ENCODE measurements around the gene POLN. TPM values are rescaled to one million over a fixed set of nuclear protein-coding genes. Genes with fewer than 3 reads are reported as not detected.

The POLN gene
- total RNA-seq, 4 donors from 2014 or later: 0.26 to 5.8 (median 5.5) TPM; not detected in 1

- intact Hi-C loops (cut with DNase I; ENCODE audit: low total_unique reads): no loop called here
- TF ChIP-seq POLR2A (IDR thresholded peaks at IDR 0.05): no peak
- no peak for TF ChIP-seq CTCF (IDR thresholded peaks at IDR 0.05)
- DNase-seq: no peak
Observed at GRCh38 chr4:2272828-2273120, 30.9 kb upstream of the POLN start.

GRCh38 chr4:2272026-2272827, 30.3 kb upstream of the POLN start:
- intact Hi-C loops (cut with DNase I; ENCODE audit: low total_unique reads): no loop called here
- no peak overlapping the region for H3K27ac ChIP-seq
- no peaks in the 10 kb centered on the region for H3K4me1 ChIP-seq
- H3K27me3 ChIP-seq: no peaks in the 10 kb centered on the region
- no peak overlapping the region for H3K4me3 ChIP-seq
- TF ChIP-seq CTCF (IDR thresholded peaks at IDR 0.05) (no peak), POLR2A (IDR thresholded peaks at IDR 0.05) (no peak)
- no peaks in the 10 kb centered on the region for H3K9me3 ChIP-seq
- no peaks in the 10 kb centered on the region for H3K36me3 ChIP-seq
- no peak for DNase-seq

More at GRCh38 chr4:2272828-2273120, 30.9 kb upstream of the POLN start:
- no peaks in the 10 kb centered on the region for H3K9me3 ChIP-seq
- H3K4me1 ChIP-seq: no peaks in the 10 kb centered on the region
- no peaks in the 10 kb centered on the region for H3K36me3 ChIP-seq
- no peak overlapping the region for H3K4me3 ChIP-seq
- no peaks in the 10 kb centered on the region for H3K27me3 ChIP-seq
- no peak overlapping the region for H3K27ac ChIP-seq

- H3K27me3 ChIP-seq: no peaks in the 10 kb centered on the region
- no peak overlapping the region for H3K27ac ChIP-seq
- H3K36me3 ChIP-seq: no peaks in the 10 kb centered on the region
- intact Hi-C loops (cut with DNase I; ENCODE audit: low total_unique reads): no loop called here
- H3K4me3 ChIP-seq: no peak overlapping the region
- TF ChIP-seq POLR2A (IDR thresholded peaks at IDR 0.05): no peak
- TF ChIP-seq CTCF (IDR thresholded peaks at IDR 0.05): no peak
- H3K9me3 ChIP-seq: no peaks in the 10 kb centered on the region
- H3K4me1 ChIP-seq: peaks cover 0 to 5% of the 10 kb centered on the region in 2 donors
- DNase-seq: no peak
Observed at GRCh38 chr4:2271279-2272025, 29.5 kb upstream of the POLN start.

- intact Hi-C loops (cut with DNase I; ENCODE audit: low total_unique reads): no loop called here
- Histone ChIP-seq H3K36me3 (no peaks in the 10 kb centered on the region), H3K4me1 (peaks cover 0 to 11% of the 10 kb centered on the region in 2 donors), H3K9me3 (no peaks in the 10 kb centered on the region), H3K27me3 (no peaks in the 10 kb centered on the region), H3K27ac (no peak overlapping the region), H3K4me3 (no peak overlapping the region)
- TF ChIP-seq POLR2A (IDR thresholded peaks at IDR 0.05) (no peak), CTCF (IDR thresholded peaks at IDR 0.05) (no peak)
- no peak for DNase-seq
Observed at GRCh38 chr4:2270341-2271165, 28.6 kb upstream of the POLN start.

Measured in uterus (tissue), 4 donors.